ENCODE data around the gene NPAS3. TPM values are rescaled to one million over a fixed set of nuclear protein-coding genes. Genes with fewer than 3 reads are reported as not detected.

The NPAS3 gene
- total RNA-seq, 6 experiments from 2014 or later, result 0.11 to 0.83 (median 0.21) TPM; not detected in 2

DNA sequence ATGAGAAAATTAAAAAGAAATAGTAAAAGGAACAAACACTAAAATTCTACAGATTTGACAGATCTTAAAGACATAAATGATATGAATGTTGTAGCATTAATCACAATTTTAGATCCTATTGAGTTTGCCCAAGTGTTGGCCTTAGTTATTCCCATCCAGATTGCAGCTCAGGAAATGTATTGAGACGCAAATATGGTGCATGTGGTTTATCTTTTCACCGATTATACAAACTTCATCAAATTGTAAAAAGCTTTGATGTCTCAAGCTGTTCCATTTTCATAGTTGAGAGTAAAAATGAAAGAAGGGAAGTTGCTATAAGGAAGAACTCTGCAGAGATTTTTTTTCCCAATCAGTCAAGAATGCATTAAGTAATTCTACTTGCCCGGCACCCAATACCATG lies 683.8 kb downstream of the NPAS3 start:
- Histone ChIP-seq H3K4me1 (no peaks in the 10 kb centered on the region), H3K4me3 (no peak overlapping the region), H3K36me3 (no peaks in the 10 kb centered on the region), H3K27me3 (no peaks in the 10 kb centered on the region), H3K27ac (no peak overlapping the region), H3K9me3 (no peaks in the 10 kb centered on the region)
- DNase-seq (no peak), ATAC-seq (no peak)
- intact Hi-C loops (cut with DNase I), result no loop called here
- 80% methylated on average over 3 of the region's 3 CpGs for WGBS (ENCODE audit: insufficient coverage, low coverage, low lambda C conversion rate, missing lambda C conversion rate)
- TF ChIP-seq, protein P1, sequence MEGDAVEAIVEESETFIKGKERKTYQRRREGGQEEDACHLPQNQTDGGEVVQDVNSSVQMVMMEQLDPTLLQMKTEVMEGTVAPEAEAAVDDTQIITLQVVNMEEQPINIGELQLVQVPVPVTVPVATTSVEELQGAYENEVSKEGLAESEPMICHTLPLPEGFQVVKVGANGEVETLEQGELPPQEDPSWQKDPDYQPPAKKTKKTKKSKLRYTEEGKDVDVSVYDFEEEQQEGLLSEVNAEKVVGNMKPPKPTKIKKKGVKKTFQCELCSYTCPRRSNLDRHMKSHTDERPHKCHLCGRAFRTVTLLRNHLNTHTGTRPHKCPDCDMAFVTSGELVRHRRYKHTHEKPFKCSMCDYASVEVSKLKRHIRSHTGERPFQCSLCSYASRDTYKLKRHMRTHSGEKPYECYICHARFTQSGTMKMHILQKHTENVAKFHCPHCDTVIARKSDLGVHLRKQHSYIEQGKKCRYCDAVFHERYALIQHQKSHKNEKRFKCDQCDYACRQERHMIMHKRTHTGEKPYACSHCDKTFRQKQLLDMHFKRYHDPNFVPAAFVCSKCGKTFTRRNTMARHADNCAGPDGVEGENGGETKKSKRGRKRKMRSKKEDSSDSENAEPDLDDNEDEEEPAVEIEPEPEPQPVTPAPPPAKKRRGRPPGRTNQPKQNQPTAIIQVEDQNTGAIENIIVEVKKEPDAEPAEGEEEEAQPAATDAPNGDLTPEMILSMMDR (IDR thresholded peaks at IDR 0.05), result no peak
- no peak for TF ChIP-seq POLR2A (IDR thresholded peaks at IDR 0.05)

DNA sequence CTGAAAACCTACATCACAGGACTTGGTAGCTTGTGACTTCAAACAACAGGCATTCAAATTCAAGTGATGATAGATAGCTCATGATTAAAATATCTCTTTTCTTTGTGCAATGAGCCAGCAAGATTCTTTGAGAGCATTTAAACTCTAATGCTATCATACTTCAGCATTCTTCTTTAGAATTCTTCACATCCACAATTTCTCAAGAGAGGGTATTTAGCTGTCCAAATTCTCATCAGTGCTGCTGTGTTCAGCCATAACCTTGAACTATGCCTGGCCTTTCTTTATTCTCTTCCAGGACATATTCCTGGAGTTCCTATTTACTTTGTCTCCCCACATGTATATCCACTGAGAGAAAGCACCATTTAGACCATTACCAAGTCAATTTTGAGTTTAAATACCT lies 691.1 kb downstream of the NPAS3 start:
- TF ChIP-seq POLR2A (IDR thresholded peaks at IDR 0.05), result no peak
- TF ChIP-seq, protein P1 (IDR thresholded peaks at IDR 0.05), result no peak
- no peak overlapping the region for H3K4me3 ChIP-seq
- H3K9me3 ChIP-seq, result no peaks in the 10 kb centered on the region
- no peaks in the 10 kb centered on the region for H3K4me1 ChIP-seq
- intact Hi-C loops (cut with DNase I), result no loop called here
- H3K27me3 ChIP-seq, result no peaks in the 10 kb centered on the region
- ATAC-seq, result no peak
- no peaks in the 10 kb centered on the region for H3K36me3 ChIP-seq
- no peak overlapping the region for H3K27ac ChIP-seq
- no peak for DNase-seq

DNA sequence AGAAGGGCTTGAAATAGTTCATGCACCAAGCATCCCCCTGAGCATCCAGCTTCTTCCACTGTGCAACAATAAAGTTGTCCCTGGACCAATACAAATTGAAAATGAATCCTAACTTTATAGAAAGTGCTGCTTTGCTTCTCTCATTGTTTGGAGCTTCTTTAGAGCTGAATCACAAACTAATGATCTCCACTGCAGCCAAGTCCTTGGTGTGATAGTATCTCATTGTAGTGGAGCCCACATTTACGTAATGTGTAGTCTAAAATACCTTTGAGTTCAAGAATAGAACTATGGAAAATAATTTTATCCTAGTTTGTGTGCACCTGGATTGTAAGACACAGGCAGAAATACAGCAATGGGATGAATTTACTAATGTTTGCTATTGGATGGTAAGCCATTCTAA lies 692.3 kb downstream of the NPAS3 start:
- Histone ChIP-seq H3K9me3 (no peaks in the 10 kb centered on the region), H3K4me1 (no peaks in the 10 kb centered on the region), H3K36me3 (no peaks in the 10 kb centered on the region), H3K27ac (no peak overlapping the region), H3K27me3 (no peaks in the 10 kb centered on the region), H3K4me3 (no peak overlapping the region)
- DNase-seq, result no peak
- TF ChIP-seq, protein P1 (IDR thresholded peaks at IDR 0.05), result no peak
- no peak for TF ChIP-seq POLR2A (IDR thresholded peaks at IDR 0.05)
- intact Hi-C loops (cut with DNase I), result no loop called here
- WGBS (ENCODE audit: insufficient coverage, low coverage, low lambda C conversion rate, missing lambda C conversion rate), result 71% methylated on average over 1 of the region's 1 CpG
- no peak for ATAC-seq

DNA sequence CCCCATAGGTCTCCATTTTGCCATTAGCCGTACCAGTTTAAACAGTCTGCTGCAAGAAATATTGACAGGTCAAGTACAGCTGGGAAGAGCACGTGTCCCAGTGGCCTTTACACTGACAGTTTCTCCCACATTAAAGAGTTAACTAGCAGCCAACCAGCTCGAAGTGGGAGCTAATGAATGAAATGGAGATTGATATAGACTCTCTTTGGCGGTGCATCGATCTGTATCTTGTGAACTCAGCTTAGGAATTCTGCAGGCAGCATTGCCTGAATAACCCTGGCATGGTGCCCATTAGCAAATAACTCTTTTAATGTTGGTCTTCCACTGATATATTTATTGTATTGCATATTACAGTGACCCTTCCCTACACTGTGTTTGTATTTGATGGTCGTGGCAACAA lies 692.8 kb downstream of the NPAS3 start:
- Histone ChIP-seq H3K27ac (no peak overlapping the region), H3K9me3 (no peaks in the 10 kb centered on the region), H3K27me3 (no peaks in the 10 kb centered on the region), H3K4me3 (no peak overlapping the region), H3K4me1 (no peaks in the 10 kb centered on the region), H3K36me3 (no peaks in the 10 kb centered on the region)
- TF ChIP-seq POLR2A (IDR thresholded peaks at IDR 0.05), result no peak
- TF ChIP-seq, protein P1 (IDR thresholded peaks at IDR 0.05), result no peak
- ATAC-seq, result no peak
- DNase-seq, result no peak
- 43% methylated on average over 6 of the region's 6 CpGs for WGBS (ENCODE audit: insufficient coverage, low coverage, low lambda C conversion rate, missing lambda C conversion rate)
- intact Hi-C loops (cut with DNase I), result no loop called here

DNA sequence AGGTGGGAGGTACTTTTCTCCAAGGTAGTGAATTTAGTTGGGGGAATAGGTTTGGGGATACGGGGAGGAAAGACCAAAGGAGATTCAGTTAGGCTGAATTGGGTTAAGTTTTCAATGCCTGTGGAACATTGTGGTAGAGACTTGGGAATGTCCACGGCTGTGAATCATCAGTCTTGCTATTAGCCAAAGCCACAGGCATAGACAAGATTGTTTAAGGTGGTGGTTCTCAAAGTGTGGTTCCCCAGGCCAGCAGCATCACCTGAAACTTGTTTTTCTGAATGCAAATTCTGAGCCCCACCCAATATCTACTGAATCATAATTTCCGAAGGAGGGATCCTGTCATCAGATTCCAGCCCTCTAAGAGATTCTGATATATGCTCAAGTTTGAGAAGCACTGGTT lies 696.0 kb downstream of the NPAS3 start:
- ATAC-seq, result no peak

More for the DNA sequence above, 696.0 kb downstream of the NPAS3 start:
- no peak overlapping the region for H3K4me3 ChIP-seq
- DNase-seq, result no peak
- no peaks in the 10 kb centered on the region for H3K4me1 ChIP-seq
- intact Hi-C loops (cut with DNase I), result no loop called here
- 56% methylated on average over 3 of the region's 3 CpGs for WGBS (ENCODE audit: insufficient coverage, low coverage, low lambda C conversion rate, missing lambda C conversion rate)
- H3K36me3 ChIP-seq, result no peaks in the 10 kb centered on the region
- H3K27me3 ChIP-seq, result no peaks in the 10 kb centered on the region
- no peaks in the 10 kb centered on the region for H3K9me3 ChIP-seq
- no peak for TF ChIP-seq POLR2A (IDR thresholded peaks at IDR 0.05)
- TF ChIP-seq, protein P1 (IDR thresholded peaks at IDR 0.05), result no peak
- H3K27ac ChIP-seq, result no peak overlapping the region
